BJ (cell line): ENCODE results near the gene KCNH3. TPM values are rescaled to one million over a fixed set of nuclear protein-coding genes. Genes with fewer than 3 reads are reported as not detected.
A peak's percentile ranks its signal among the peaks of the same experiment; 100 is the strongest.

Experiments used
- CTCF ChIA-PET: fragments of 350-600 bp; formaldehyde crosslinking; extraction: SDS; loops from one replicate; lab custom pipeline; 2021; ENCODE audit warnings: antibody characterized with exemption, inconsistent platforms; lab: Yijun Ruan, JAX
- POLR2A ChIA-PET: fragments of 300-600 bp; sonication (Branson Sonifier 250); formaldehyde crosslinking; extraction: SDS; loops from one replicate; lab custom pipeline; 2021; ENCODE audit warnings: antibody characterized with exemption; lab: Charles Lee
- DNase-seq: peaks from one replicate; pipeline ENCODE4 v3.0.0-alpha.2; 2011; ENCODE audit warnings: low read depth
- H3K27me3 ChIP-seq: 2 replicates; pipeline ENCODE4 v1.6.0; 2011; ENCODE audit warnings: low read length; ENCODE audit not compliant: control insufficient read depth, insufficient read depth
- H3K36me3 ChIP-seq: 2 replicates; pipeline ENCODE4 v1.5.1; 2011; ENCODE audit warnings: low read length; ENCODE audit not compliant: control insufficient read depth, insufficient read depth
- H3K4me3 ChIP-seq: 2 replicates; pipeline ENCODE4 v1.5.1; 2011; ENCODE audit warnings: low read depth, mild to moderate bottlenecking, control low read depth, low read length
- polyA minus RNA-seq: library from RNA; depleted of rRNA, polyadenylated mRNA; stranded (reverse); fragments of >200 nt; gene quantifications from 2 replicates; pipeline ENCODE4 v1.2.3, GENCODE V29; 2011; rRNA and poly(A)+ RNA removed
- polyA plus RNA-seq: library from polyadenylated mRNA; depleted of rRNA; stranded (reverse); fragments of >200 nt; gene quantifications from 2 replicates; pipeline ENCODE4 v1.2.3, GENCODE V29; 2011; rRNA removed
- TF ChIP-seq, protein P1 (sequence below): IDR thresholded peaks from 2 replicates; pipeline ENCODE4 v1.5.1; 2011; ENCODE audit warnings: low read depth, mild to moderate bottlenecking, control low read depth, inconsistent platforms, low read length, moderate library complexity; ENCODE audit not compliant: insufficient read depth

The KCNH3 gene
- polyA plus RNA-seq, result 0.01 and 0.02 TPM in 2 replicates
- not detected in 2 replicates for polyA minus RNA-seq

DNA sequence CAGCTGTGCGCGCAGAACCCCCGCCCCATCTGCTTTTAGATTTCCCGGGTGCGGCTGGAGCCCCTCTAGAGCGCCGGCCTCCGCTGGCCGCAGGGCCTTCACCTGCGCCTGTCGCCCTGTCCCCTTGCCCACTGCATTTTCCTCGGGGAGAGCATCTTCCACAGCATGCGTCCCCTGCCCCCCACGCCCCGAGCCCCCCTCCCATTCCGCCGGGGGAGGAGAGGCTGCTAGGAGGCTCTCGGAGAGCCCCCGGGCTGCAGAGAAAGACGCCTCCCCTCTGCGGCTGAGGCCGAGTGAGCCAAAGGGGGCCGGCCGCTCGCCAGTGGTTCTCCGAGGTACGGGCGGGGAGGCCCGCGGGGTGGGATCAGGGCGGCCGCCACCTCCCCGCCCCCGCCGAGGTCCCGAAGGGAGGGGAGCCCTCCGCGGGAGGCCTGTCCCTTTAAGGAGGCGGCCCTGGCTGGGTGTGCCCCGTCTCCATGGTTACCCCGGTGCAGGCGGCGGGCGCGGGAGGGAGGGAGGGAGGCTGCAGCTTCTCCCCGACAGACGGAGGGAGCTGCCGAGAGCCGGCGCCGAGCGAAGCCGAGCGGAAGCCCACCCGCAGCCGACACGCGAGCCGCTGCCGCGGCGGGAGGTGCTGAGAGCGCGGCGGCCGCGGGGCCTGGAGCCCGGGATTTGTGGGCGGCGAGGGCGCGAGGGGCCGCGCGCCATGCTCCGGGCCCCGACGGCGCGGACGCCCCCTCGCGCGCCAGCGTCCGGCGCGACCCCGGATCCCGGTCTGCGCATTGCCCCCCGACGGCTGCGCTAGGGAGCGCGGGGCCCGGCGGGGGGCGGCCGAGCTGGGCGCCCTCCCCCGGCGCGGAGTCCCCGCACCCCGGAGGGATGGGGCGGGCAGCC lies at the start of gene KCNH3:
TSS of gene KCNH3 (plus strand) at position 521 of the 894 bp plus-strand sequence. CDS start 387 bp downstream, outside the sequence.
- POLR2A ChIA-PET, result interaction anchor here (0.6 kb wide), 1 partner anchor 10 kb away, joined by 3 read pairs; no protein-coding TSS in a partner anchor
- CTCF ChIA-PET, result interaction anchor here (0.9 to 1.9 kb wide), 5 partner anchors 15 to 203 kb away, joined by 3 to 5 read pairs (median 4); partner anchors contain the start of gene TMBIM6
- Histone ChIP-seq H3K4me3 (peak within 1 kb of the TSS; percentile 39), H3K27me3 (peaks cover 29% of the 10 kb centered on the region), H3K36me3 (no peaks in the 10 kb centered on the region)
- TF ChIP-seq, protein P1, sequence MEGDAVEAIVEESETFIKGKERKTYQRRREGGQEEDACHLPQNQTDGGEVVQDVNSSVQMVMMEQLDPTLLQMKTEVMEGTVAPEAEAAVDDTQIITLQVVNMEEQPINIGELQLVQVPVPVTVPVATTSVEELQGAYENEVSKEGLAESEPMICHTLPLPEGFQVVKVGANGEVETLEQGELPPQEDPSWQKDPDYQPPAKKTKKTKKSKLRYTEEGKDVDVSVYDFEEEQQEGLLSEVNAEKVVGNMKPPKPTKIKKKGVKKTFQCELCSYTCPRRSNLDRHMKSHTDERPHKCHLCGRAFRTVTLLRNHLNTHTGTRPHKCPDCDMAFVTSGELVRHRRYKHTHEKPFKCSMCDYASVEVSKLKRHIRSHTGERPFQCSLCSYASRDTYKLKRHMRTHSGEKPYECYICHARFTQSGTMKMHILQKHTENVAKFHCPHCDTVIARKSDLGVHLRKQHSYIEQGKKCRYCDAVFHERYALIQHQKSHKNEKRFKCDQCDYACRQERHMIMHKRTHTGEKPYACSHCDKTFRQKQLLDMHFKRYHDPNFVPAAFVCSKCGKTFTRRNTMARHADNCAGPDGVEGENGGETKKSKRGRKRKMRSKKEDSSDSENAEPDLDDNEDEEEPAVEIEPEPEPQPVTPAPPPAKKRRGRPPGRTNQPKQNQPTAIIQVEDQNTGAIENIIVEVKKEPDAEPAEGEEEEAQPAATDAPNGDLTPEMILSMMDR, result no peak
- no peak for DNase-seq

- H3K27me3 ChIP-seq, result no peaks in the 10 kb centered on the region
- TF ChIP-seq, protein P1, result no peak
- ChIA-PET POLR2A (no interaction called here), CTCF (interaction anchor here (0.9 kb wide), 1 partner anchor 33 kb away, joined by 3 read pairs; no protein-coding TSS in a partner anchor)
- no peak for DNase-seq
- H3K4me3 ChIP-seq, result no peak overlapping the region
- no peaks in the 10 kb centered on the region for H3K36me3 ChIP-seq
Measured at GRCh38 chr12:49489154-49489553, 49.7 kb upstream of the KCNH3 start.

- H3K4me3 ChIP-seq, result no peak overlapping the region
- ChIA-PET CTCF (interaction anchor here (0.9 kb wide), 2 partner anchors 16 to 34 kb away, joined by 3 read pairs; no protein-coding TSS in a partner anchor), POLR2A (no interaction called here)
- no peaks in the 10 kb centered on the region for H3K36me3 ChIP-seq
- TF ChIP-seq, protein P1, result no peak
- no peaks in the 10 kb centered on the region for H3K27me3 ChIP-seq
- peak; percentile 11 for DNase-seq
Measured at GRCh38 chr12:49489720-49490119, 49.1 kb upstream of the KCNH3 start.

- ChIA-PET POLR2A (interaction anchor here (0.7 kb wide), 1 partner anchor 11 kb away, joined by 5 read pairs; no protein-coding TSS in a partner anchor), CTCF (interaction anchor here (1.1 to 1.2 kb wide), 2 partner anchors 133 to 160 kb away, joined by 3 read pairs; no protein-coding TSS in a partner anchor)
- Histone ChIP-seq H3K27me3 (no peaks in the 10 kb centered on the region), H3K36me3 (no peaks in the 10 kb centered on the region), H3K4me3 (no peak overlapping the region)
- TF ChIP-seq, protein P1, result no peak
- DNase-seq, result no peak
Measured at GRCh38 chr12:49491823-49492222, 47.0 kb upstream of the KCNH3 start.

GRCh38 chr12:49493900-49494299 lies 44.9 kb upstream of the KCNH3 start:
- TF ChIP-seq, protein P1, result no peak
- Histone ChIP-seq H3K4me3 (no peak overlapping the region), H3K36me3 (no peaks in the 10 kb centered on the region), H3K27me3 (no peaks in the 10 kb centered on the region)
- no peak for DNase-seq
- CTCF ChIA-PET, result no interaction called here
- POLR2A ChIA-PET, result no interaction called here
